HG03064 (cell line): ENCODE measurements around the gene NUAK1.

Source experiments
- ATAC-seq: cut with Tn5 transposase; IDR thresholded peaks from one replicate; pipeline ENCODE4 v1.9.1; 2021; ENCODE audit warnings: low read depth; ENCODE audit not compliant: unreplicated experiment

Gene NUAK1

DNA sequence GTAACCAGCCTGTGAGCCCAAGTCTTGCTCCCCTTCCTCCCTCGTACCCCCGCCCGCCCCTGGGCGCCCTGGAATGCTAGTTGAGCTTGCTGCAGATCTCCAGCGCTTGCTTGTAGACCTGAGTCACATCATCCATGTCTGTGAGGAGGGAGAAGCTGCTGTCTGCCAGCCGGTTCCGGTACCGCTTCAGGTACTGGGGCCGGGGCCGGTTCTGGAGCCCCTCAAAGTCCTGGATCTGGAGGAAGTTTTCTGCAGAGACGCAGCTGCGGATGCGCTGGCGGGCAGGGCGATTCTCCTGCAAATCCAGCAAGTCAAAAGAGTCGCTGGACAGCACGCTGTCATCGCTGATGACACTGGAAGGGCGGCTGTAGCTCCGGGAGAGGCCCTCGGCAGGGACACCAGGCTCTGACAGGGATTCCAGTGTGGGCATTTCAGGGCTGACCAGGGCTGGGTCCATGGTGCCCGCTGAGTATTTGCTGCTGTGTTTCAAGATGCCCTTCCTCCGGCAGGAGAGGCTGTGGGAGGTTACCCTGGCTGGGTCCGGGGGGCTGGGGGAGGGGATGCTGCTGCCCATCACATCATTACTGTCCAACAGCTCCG is 71.9 kb downstream of the NUAK1 start:
- ATAC-seq, result no peak

- ATAC-seq, result no peak
Measured at GRCh38 chr12:106066051-106066705, 72.6 kb downstream of the NUAK1 start.

GRCh38 chr12:106065506-106065905 is 73.2 kb downstream of the NUAK1 start:
- ATAC-seq, result no peak

DNA sequence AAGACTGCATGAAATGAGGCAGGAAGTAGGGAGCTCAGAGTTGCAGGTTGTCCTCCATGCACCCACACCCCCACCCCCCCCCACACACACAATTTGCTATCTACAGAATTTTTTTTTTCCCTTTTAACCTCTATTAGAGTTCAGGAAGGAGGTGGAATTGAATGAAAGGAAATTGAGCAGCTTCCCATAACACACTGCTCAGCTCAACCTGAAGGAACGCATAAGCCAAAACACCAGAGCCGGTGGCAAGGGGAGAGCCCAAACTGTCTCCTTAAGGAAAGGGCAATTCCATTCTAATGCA is 74.1 kb downstream of the NUAK1 start:
- ATAC-seq, result no peak

DNA sequence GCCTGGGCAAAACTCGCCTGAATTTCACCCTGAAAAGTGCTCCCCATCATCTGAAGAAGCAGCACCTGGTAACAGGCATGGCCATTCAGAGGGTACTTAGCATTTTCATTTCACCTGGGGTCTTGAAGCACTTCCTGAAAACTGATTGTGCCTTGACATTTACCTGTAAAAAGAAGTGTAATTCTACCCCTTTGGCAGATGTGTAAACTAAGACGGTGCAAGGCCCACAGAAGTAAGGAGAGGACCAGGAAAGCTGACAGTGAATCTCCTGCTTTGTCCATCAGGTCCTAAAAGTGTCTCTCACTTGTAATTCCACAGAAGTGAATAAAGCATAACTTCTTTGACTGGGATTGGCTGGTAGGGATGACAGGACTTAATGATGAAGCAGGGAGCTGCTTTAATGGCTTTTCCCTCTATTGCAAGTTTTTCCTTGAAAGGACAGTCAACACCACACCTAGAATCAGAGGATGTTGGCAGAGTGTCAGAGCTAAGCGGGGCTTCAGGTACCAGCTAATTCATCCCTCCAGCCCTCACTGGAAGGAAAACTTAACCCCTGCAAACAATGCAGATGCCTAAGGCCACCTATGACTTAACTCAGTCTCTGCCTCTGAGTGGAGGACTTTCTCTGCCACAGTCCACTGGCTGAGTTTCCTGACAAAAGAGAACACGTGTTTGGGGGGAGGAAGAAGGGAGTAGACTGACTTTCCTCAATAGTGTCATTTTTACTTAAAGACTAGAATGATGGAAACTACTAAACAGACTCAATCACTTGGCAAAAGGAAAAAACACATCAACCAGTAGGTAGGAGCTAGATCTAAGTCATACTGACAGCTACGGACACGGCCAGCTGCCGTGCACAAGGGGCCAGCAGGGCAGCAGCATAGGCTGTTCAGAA is 74.7 kb downstream of the NUAK1 start:
- ATAC-seq, result no peak

GRCh38 chr12:106062693-106063092 is 76.1 kb downstream of the NUAK1 start:
- no peak for ATAC-seq

- ATAC-seq, result no peak
Measured at GRCh38 chr12:106058256-106059182, 80.2 kb downstream of the NUAK1 start.

DNA sequence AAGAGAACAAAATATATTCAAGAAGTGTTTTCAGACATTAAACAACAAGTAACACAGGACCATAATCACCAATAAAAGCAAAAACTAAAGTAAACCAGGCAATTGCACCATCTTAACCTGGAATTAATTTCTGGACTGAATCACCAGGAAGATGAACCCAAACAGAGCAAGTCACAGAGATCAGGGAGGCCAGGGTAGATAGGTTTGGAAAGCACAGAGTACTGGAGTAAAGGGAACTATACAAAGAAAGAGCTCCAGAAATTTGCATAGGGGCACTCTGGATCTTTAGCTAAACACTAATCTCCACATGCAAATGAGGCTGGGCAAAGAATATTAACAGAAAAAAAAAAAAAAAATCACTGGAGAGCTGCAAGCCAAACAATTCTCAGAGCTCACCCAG is 84.7 kb downstream of the NUAK1 start:
- no peak for ATAC-seq

DNA sequence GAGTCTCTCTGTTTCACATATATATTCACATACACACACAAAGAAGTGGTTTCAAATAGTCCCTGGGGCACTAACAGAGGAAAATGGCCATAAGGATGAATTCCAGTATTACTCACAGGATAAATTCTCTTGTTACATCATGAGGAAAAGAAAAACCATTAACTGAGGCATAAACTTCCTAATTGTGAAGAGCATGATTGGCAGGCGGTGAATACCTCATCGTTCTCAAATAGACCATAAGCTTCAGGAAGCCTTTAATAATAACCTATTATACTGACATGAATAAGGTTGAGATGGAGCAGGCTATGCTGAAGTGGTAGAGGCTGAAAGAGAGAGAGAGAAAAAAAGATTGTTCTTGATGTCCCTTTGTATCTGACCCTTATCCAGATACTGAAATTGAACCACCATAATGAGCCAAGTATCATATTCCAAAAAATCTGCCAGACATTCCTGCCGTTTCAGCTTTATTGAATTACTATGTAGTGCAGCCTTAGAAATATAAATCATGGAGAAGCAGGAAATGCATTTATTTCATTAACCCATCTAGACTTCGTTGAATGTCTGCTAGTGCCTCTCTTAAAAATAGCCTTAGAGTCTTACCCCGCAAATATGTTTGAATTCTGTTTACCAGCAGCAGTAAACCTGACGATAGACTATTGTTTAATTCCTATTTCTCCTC is 86.8 kb downstream of the NUAK1 start:
- no peak for ATAC-seq

- ATAC-seq, result no peak
Measured at GRCh38 chr12:106049546-106049945, 89.2 kb downstream of the NUAK1 start.

- ATAC-seq, result no peak
Measured at GRCh38 chr12:106049105-106049504, 89.6 kb downstream of the NUAK1 start.

DNA sequence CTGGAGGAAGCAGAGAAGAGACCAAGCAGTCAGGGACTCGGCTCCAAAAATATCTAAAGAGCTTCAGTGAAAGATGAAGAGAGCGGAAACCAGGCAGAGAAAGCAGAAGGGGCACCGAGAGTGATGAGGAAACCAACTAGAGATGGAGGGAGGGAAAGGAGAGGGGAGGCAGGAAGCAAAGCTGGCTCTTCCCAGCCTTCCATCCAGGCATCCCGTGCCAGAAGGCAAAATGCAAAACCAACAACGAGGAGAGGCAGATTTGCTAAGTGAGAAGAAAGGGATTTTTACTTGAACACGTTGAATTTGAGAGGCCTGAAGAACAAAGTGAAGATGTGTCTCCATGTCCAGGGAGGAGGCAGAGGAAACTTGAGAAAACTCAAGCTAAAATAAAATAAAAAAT is 90.1 kb downstream of the NUAK1 start:
- ATAC-seq, result no peak

DNA sequence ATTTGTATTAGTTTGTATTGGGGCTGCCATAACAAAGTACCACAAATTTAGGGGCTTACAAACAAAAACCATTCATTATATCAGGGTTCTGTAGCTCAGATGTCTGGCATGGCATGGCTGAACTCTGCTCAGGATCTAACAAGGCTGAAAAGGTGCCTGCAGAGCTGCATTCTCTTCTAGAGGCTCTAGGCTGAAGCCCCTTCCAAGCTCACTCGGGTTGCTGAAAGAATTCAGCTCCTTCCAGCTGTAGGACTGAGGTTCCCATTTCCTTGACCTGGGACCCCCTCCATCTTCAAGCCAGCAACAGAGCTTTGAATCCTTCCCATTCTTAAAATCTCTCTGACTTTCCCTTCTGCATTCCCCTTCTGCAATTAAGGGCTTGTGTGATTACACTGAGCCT is 90.7 kb downstream of the NUAK1 start:
- no peak for ATAC-seq

DNA sequence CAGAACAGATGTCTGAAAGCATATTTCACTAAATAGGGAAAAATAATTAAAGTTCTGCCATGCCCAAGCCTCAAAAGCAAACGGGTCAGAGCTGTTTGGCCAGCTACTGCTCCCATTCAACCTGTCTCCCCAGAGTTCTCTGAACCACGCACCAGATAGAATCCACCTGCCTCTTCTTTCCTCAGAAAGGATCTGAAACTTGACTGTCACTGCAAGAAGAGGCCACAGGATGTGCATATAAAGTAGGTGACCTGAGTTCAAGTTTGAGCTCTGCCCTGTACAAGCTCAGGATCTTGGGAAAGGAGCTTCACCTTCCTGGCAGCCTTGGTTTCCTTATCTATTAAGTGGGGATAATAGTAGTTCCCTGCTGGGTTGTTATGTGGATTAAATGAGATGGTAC is 91.8 kb downstream of the NUAK1 start:
- no peak for ATAC-seq

DNA sequence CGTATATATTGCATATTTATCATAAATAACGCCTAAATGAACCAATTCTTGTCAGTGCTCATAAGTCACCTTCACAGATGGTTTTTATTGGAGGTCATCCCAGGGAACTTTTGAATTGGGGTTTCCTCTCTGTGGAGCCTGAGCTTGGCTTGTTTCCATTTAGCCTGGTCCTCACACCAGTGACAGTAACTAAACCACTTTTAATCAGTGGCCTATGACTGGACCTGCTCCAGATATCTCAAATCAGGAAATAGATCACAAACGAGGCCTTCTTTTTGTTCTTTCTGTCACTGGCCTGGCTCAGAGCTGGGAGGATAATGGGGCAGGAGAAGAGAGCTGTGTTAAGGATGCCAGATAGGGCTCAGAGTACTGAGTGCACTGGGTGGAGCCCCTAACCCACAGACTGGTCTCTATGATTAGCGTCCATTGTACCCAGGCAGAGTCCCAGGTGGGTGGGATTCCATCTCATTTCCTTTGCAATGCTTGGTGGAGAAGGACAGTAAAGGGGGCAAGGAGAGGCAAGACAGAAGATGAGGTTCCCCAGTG is 92.4 kb downstream of the NUAK1 start:
- no peak for ATAC-seq

GRCh38 chr12:106045251-106045674 is 93.5 kb downstream of the NUAK1 start:
- ATAC-seq, result no peak

- ATAC-seq, result no peak
Measured at GRCh38 chr12:106044773-106045172, 94.0 kb downstream of the NUAK1 start.

- ATAC-seq, result no peak
Measured at GRCh38 chr12:106042037-106042436, 96.7 kb downstream of the NUAK1 start.

DNA sequence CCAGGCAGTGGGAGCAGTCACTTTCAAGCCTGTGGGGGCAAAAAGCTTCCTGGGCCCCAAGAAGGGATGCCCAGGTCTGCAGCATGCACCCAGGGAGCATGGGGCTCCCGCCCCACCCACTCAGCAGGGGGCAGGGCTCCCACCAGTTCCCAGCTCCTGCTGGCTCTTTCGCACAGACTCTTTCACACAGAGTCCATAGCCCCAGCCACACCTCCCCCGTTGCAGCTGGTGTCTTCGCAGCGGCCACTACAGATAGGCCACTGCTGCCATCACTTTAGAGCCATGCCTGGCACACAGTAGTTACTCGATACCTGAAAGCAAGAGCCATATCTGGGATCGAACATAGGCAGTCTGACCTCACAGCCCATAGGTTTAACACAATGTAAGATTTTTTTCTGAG is 98.2 kb downstream of the NUAK1 start:
- no peak for ATAC-seq
